HG03097 (cell line): ENCODE measurements around the gene TEX30.
"Not testable (repeated sequence)": the region's sequence is repeated elsewhere in the genome, so short reads cannot be mapped to it uniquely, and the experiment has no call there.

Source experiments
- ATAC-seq: cut with Tn5 transposase; IDR thresholded peaks from one replicate; pipeline ENCODE4 v1.9.1; 2021; ENCODE audit not compliant: unreplicated experiment, low FRiP score

The TEX30 gene

GRCh38 chr13:102780656-102781055 lies 7.1 kb upstream of the TEX30 start:
- ATAC-seq: not testable (repeated sequence)

- no peak for ATAC-seq
Measured at GRCh38 chr13:102779436-102780159, 6.0 kb upstream of the TEX30 start.

GRCh38 chr13:102777736-102778135 lies 4.2 kb upstream of the TEX30 start:
- no peak for ATAC-seq

GRCh38 chr13:102776271-102776670 lies 2.7 kb upstream of the TEX30 start:
- ATAC-seq: no peak

DNA sequence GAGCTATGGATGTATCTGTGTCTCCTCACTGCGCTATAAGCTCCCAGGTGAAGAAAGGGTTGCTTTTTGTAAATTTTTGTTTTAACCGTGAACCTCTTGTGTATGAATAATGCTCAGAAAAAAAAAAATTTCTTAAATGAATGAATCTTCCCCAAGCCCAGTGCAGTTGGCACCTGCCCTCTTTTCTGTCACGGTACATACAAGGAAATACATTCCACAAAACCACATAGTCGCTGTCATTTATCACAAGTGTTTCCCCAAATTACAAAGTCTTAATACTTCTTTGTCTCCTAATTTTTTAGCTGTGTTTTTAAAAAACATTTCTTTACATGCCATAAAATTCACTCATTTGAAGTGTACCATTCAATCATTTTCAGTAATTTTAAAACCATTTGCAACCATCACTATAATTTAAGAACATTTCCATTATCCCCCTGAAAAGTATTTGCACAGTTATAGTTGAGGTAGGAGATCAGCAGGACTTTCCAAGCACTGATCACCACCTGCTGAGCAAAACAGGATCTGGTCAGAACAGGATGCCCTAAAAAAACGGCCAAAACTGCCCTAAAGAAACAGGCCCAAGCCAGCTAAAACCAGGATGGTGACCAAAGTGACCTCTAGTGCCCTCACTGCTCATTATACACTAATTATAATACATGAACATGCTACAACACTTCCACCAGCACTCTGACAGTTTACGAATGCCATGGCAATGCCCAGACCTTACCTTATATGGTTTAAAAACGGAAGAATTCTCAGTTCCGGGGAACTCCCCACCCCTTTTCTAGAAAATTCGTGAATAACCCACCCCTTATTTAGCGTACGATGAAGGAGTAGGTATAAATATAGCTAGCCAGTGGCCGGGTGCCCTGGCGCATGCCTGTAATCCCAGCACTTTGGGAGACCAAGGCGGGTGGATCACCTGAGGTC lies 1.3 kb upstream of the TEX30 start:
- ATAC-seq: no peak

DNA sequence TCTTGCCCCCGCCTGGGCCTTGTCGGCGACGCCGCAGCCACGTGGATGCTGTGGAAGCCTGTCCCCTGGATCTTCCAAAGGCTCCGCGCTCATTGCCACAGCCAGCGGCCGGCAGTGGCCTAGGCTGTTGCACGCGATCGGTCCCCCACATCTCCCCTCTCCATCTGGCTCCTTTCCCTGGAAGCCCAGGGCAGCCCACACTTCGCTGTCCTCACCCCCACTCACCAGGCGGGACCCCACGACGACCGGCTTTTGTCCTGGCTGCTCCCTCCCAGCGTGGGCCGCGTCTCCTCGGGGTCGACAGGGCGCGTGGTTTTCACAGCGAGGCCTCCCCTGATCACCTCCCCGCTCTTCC lies 605 bp upstream of the TEX30 start:
- no peak for ATAC-seq

GRCh38 chr13:102772042-102772425 lies 1.6 kb downstream of the TEX30 start:
- ATAC-seq: no peak

GRCh38 chr13:102771298-102772041 lies 2.1 kb downstream of the TEX30 start:
- ATAC-seq: no peak

DNA sequence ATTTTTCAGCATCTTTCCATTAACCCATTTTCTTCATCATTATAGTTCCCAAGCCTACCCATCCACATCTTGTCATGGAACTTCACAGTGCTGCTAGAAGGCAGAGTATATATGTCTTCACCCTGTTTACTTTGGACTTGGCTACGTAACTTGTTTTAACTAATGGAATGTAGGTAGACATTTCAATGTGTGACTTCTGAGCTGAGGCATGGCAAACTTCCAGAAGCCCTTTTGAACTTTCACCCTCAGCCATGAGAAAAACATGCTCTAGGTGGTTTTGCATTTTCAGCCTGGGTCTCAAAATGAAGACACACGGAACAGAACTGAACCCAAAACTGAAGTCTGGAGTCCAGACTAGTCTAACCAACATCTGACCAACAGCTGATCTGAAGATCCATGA lies 3.2 kb downstream of the TEX30 start:
- no peak for ATAC-seq

DNA sequence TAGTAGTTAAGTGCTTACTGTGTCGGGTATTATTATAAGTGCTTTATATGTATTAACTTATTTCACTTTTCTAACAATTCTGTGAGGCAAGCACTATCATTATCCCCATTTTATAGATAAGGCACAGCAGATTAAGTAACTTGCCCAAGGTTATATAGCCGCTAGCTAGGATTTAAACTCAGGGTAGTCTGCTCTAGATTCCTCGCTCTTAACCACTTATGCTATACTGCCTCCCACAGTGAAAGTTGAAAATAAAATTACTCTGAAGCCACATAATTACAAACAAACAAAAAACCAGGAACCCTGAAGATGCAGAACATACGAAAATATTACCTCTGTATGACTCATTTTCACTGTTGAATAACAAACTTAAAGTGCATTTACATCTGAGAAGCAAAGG lies 3.9 kb downstream of the TEX30 start:
- no peak for ATAC-seq

GRCh38 chr13:102768909-102769308 lies 4.7 kb downstream of the TEX30 start:
- ATAC-seq: no peak

DNA sequence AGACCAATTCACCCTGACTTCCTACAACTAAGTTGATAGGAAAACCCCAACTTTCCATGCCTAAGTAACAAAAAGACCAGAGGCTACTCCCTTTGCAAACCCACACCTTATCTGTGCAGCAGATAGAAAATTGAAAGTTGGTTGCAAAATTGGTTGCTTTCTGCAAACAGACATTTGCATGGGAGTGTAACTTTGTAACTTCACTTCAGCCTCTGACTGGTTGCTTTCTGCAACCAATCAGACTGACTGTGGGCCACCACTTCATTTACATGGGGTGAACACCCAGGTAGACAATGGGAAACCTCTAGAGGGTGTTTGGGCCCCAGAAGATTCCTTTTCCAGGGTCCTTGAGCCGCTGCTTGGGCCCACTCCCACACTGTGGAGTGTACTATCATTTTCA lies 9.8 kb downstream of the TEX30 start:
- no peak for ATAC-seq

DNA sequence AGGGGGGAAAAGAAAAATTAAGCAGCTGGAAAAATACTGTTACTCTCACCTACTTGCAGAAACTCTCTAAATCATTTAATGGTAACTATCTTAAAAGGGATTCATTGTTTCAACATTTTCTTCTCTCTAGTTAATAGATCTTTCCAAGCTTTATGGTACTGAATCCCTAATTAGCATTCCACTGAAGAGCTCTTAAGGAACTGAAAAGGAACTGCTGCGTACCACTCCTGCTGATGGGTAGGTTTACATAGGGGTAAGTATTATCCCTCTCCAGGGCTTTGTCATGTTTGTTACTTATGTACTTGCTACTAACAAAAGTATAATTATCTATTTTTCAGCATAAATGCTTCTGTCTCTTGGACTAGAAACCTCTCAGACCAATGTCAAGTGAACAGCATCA lies 12.5 kb downstream of the TEX30 start:
- no peak for ATAC-seq

- ATAC-seq: no peak
Measured at GRCh38 chr13:102758842-102759241, 14.7 kb downstream of the TEX30 start.

- no peak for ATAC-seq
Measured at GRCh38 chr13:102757006-102757405, 16.6 kb downstream of the TEX30 start.

GRCh38 chr13:102751886-102752285 lies 21.7 kb downstream of the TEX30 start:
- ATAC-seq: no peak

DNA sequence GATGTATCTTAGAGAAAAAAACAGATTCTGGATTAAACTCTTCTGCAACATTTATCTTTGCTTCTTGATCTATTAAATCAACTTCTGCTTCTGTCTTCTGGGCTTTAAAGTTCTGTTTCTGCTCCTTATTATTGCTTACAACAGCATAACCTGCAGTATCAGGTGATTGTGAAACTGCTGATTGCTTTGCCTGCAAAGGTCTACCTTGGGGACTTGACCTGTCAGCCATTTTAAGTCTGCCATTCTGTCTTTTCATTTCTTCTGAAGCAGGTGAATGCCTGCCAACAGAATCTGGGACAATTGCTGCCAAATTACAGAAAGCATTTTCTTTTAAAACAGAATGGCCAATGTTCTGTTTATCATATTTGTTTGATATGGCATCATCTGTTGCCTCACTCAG lies 31.1 kb downstream of the TEX30 start:
- no peak for ATAC-seq

GRCh38 chr13:102742101-102742500 lies 31.5 kb downstream of the TEX30 start:
- ATAC-seq: no peak

- no peak for ATAC-seq
Measured at GRCh38 chr13:102729560-102730270, 43.9 kb downstream of the TEX30 start.

DNA sequence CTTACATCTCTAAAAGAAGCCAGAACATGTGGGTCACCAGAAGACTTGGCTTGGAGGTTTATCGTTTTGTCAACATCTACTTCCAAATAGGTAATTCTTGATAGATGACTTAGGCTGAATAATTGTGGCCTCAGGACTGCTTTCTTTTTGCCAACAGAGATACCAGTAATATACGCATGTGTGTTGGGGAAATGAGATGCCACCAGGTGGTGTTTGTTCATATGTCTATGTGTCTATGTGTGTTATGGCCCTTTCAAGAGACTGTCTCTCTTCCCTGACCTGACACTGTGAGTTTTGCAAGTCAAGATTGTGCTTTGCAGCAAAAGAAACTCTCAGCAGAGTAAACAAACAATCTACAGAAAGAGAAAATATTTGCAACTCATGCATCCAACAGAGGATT lies 47.2 kb downstream of the TEX30 start:
- no peak for ATAC-seq

DNA sequence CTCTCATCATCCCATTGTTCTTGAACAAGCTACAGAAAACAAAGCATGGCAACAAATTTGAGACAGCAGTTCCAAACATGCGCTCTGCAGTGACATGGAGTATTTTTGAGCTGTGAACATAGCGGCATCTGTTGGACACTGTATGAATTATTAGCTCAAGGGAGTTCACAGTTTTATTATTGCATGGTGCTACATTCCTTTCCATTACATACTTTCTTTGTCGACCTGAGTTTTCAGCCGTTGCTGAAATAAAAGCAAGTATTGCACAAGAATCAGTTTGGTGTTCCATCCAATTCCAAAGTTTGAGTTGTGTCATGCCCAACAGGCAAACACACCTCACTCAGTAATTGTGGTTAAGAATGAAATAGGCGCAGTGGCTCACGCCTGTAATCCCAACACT lies 48.7 kb downstream of the TEX30 start:
- no peak for ATAC-seq
